CD4-positive, alpha-beta T cell treated with Interleukin-6 for 4 hours (primary cell): ENCODE measurements around the gene MMP2.

Source experiments
- DNase-seq: peaks from one replicate; pipeline ENCODE4 v3.0.0-alpha.2; 2020; ENCODE audit warnings: mixed read lengths

Gene MMP2

DNA sequence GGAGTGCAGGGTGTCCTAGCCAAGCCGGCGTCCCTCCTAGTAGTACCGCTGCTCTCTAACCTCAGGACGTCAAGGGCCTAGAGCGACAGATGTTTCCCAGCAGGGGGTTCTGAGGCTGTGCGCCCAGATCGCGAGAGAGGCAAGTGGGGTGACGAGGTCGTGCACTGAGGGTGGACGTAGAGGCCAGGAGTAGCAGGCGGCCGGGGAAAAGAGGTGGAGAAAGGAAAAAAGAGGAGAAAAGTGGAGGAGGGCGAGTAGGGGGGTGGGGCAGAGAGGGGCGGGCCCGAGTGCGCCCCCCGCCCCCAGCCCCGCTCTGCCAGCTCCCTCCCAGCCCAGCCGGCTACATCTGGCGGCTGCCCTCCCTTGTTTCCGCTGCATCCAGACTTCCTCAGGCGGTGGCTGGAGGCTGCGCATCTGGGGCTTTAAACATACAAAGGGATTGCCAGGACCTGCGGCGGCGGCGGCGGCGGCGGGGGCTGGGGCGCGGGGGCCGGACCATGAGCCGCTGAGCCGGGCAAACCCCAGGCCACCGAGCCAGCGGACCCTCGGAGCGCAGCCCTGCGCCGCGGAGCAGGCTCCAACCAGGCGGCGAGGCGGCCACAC, at the start of gene MMP2:
MMP2 (plus strand) TSS at position 372 of the 603 bp plus-strand sequence. CDS start 282 bp downstream, outside the sequence.
- no peak for DNase-seq

DNA sequence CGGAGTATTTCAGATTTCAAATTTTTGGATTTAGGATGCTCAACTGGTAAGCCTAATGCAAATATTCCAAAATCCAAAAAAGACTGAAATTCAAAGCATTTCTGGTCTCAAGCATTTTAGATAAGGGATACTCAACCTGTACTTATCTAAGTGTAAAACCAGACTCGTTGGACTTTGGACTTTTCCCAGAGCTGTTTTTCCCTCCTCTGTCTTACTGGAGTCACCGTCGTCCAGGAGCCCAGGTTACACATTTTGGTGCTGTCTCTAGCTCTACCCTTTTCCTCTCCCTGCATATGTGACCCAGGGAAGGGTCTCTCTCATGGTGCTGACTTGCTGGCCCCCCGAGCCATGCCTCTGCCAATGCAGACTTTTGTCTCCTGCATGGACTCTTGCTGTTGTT, 46.0 kb upstream of the MMP2 start:
- no peak for DNase-seq

DNA sequence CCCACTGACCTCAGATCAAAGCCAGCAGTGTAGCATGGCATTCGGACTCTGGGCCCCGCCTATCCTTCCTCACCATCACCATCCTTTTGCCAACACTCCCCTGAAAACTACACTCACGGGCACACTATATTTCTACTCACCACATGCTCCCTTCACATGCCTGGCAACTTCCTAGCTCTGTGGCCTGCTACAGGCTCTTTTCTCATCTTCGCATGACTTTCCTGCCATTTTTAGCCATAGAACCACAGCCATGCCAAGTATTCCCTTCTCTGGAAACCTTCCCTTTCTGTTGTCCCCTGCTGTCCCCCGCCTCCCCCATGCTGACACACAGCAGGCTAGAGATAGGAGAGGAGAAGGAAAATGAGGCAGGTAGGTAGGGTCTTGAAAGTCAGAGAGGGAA, 45.5 kb upstream of the MMP2 start:
- DNase-seq: no peak

DNA sequence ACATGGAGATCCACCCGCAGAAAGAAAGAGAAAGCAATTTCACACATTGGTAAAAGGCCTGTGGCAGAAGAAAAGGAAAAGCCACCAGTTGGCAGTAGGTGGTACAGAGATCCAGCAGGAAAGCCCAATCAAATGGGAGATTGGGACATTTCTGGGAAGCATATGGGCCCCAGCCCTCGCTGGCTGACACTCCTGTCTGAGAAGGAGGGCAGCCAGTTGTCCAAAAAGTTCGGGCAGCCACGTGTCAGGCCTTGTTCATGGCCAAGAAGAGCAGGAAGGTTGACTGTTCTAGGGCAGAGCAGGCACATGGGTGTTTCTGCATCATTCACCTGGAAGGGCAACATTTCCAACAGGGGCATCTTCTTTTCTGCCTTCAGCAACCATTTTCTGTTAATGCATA, 45.0 kb upstream of the MMP2 start:
- DNase-seq: no peak

DNA sequence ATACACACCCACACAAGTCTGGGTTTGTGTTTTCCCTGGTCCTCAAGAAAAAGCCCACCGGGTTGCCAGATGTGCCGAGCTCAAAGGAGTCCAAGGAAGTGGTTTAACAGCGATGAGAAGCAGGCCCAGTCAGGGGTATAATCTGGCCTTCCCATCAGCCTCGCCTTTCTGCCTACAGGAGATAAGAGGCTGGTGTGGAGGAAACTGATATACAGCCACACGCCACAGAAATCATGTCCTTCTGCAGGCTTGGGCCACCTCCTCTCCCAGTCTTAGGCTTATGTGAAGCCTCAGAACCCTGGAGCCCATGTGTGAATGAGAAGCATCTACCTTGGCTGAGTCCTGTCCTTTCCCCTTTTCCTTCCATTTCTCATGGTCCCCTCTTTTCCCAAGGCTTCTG, 43.6 kb upstream of the MMP2 start:
- DNase-seq: no peak

DNA sequence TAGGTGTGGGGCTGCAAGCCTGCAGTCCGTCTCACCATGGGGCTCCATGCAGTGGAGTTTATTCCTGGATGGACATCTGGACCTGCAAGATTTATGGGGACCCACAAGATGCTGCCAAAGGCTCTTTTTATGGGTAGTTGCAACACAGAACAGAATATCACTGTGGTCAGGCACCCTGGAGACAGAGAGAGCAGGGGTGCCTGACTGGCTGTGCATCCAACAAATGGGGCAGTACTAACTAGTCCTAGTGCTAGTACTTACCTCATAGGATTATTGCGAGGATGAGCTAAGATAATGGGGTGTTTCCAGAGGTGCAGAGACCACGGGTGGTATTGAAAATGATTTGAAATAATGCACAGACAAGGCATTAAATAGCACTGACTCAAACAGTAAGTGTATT, 42.4 kb upstream of the MMP2 start:
- no peak for DNase-seq

DNA sequence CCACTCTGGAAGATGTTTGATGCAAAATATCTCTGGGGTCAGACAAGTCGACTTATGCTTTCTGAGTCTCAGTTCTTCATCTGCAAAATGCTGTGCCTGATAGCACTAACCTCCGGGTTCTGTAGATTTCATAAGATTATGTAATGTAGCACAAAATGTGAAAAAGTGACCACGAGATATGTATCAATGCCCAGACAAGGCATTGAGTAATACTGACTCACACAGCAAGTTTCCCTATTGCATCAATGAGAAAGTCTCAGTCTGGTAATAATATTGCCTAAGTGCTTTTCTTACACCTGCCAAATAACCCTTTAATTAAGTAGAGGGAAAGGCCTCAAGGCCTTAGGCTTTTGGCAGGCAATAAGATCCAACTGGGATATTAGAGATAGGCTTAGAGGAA, 41.4 kb upstream of the MMP2 start:
- no peak for DNase-seq

DNA sequence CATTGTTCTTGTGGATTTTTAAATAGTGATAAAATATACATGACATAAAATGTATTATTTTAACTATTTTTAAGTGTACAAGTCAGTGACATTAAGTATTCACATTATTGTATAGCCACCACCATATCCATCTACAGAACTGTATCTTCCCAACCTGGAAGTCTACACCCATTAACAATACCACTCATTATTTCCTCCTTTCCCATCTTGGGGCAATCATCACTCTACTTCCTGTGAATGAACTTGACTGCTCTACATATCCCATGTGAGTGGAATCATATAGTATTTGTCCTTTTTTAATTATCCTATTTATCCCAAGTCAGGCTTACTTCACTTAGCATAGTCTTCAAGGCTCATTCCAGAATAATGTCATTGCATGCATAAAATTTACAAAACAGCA, 40.7 kb upstream of the MMP2 start:
- no peak for DNase-seq

DNA sequence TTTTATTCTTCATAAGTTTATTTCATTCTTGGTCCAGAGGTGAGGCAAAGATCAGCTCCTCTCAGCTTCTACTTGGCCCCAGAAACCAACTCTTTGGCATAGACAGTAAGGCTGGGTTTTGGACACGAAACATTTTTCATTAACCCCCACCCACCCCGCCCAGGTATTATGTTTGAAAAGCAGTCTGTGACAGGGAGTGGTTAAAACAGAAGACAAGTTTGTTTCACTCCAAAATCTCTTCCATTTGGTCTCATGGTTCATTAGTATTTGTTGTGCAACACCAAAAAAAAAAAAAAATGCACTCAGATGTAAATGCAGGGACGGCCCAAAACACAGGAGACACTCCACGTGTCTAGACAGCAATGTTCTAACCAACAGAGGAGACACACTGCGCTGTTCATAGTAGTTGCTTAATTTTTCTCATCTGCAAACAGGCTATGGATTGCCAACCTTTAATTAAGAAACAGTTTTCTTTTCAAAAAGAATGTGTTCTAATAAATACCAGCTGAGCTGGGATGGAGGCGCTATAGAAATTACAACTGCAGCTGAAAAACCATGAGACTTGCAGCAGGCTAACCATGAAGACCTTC, 39.8 kb upstream of the MMP2 start:
- no peak for DNase-seq

DNA sequence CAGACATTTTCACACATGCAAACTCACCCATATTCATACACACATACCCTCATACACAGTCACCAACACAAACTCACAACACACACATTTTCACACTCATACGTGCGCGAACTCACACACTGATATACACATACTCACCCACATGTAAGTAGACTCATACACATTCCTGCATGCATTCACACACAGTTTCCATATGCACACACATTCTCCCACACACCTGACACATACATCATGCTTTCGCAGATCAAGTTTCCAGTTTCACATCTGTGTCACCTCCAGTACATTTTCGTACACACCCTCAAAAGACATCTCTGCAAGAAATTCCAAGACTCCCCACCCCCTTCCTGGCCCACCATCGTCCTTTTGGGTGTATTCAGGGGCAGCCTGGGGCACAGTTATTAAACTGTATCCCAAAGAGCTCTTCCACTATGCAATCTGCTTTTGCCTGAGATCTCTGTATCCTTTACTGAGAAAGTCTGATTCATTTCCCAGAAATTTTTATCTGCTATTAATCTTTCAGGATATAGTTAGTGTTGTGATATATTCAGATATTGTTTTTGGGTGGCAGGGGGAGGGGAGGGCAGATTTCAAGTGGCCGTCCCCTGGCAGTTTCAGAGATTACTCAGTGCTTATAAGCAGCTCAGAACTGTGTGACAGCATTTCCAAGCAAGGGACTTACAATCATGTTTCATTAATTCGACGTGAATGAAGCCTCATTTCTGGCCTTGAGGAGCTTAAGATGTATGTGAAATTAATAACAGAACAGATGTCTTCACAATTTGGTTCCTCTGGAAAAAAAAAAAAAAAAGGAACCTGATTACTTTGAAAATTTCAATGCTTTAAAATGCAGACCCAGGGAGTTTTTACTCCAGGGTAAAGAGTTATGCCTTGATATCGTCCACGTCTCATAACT, 35.3 kb upstream of the MMP2 start:
- DNase-seq: no peak

DNA sequence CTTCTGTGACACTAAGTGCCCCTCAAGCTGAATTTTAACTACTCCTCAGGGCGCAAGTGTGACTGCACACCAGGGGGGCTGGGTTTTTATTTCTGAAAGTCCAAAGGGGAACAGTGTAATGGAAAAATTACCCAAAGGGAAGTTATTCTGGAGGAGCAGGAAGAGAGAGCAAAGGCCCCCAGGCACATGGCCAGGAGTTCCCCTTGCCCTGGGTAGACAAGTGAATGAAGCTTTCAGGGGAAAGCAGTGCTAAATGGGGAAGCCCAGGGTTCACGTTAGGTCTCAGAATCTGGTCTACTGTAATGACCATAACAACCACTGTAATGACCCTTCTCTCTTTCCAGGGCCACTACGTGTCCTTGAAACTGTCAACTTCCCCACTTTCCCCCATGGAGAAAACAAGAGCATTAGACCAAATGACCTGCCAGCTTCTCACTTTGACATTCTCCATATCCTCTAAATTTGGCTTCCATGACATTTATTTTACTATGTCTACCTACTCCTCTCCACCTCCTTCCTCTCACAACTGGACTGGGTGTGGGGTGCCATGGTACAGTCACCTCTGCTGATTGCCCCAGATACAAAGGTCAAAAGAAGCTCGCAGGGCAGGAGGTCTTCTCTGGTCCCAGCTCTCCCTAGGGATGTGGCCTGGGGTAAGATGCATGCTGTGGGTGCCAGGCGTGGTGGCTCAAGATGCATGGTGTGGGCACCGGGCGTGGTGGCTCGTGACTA, 34.1 kb upstream of the MMP2 start:
- no peak for DNase-seq

DNA sequence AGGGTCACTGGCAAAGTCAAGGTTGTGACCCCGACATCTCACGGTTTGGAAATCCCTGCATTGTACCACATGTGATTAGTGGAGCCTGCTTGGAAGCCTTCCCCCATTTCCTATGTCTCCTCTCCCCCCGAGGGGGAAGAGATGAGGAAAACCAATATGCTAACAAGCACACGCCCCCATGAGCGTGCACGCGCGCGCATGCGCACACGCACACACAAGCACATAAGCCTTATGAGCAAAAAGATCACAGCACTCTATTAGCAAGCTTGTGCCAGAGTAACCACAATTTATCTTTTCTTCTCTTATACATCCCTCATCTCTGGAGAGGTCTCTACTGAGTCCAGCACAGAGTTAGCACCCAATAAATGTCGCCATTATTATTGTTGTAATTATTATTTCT, 31.8 kb upstream of the MMP2 start:
- no peak for DNase-seq

DNA sequence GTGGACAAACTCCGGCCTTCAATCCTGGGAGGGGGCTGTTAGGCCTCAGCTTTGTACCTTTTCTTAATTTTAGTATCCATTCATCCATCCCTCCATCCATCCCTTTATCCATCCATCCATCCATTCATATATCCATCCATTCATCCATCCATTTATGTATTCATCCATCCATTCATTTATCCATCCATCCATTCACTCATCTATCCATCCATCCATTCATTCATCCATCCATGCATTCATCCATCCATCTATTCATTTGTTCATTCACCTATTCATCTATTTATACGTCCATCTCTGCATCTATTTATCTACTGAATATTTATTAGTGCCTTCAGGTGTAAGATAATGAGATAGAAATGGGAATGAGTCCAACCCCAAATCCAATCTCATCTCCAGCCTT, 26.0 kb upstream of the MMP2 start:
- DNase-seq: no peak

DNA sequence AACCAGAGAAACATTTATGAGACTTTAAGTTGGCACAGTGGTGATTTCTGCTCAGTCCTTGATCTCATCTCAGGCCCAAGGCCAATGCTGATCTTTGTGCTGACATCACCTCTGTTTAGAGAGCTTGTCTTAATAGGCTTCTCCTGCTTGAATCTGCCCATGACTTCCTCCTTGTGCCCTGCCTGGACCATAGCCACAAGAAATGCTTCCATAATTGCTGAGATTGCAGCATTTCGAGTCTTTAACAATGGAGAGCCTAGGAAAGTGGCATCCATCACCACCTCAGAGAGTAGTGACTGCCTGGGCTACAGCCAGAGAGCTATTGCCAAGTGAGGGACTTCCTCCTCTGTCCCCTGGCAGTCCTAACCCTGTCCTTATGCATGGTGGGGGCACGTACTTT, 25.1 kb upstream of the MMP2 start:
- DNase-seq: no peak

DNA sequence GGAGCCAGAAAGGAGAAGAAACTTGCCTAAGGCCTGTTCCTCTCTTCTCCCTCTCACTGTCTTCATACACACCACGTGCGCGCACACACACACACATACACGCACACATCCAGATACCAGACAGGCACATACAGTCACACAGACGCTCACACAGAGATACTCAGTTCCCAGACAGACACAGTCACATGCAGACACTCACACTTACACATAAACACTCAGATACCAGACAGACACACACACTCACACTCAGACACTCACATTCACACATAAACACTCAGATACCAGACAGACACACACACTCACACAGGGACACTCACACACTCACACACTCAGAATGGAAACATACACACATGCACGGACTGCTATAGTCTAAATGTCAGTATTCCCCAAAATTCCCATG, 24.1 kb upstream of the MMP2 start:
- no peak for DNase-seq

DNA sequence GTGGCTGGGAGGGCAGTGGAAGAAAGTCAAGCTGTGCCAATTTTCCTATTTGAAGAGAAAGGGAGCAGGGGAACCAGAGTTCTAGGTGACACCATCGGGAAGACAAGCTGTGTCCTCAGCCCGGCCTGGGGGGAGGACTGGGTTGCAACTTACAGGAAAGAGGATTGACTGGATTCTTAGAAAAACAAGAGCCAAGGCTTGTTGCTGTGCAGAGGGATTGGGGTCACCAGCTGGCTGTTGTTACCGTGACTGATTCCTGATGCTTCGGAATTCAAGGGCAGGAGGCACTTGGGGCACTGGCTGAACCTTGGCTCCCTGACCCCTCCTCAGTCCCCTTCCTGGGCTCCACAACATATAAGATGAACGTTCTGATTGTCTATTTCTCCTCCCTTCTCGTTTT, 16.8 kb upstream of the MMP2 start:
- DNase-seq: no peak

DNA sequence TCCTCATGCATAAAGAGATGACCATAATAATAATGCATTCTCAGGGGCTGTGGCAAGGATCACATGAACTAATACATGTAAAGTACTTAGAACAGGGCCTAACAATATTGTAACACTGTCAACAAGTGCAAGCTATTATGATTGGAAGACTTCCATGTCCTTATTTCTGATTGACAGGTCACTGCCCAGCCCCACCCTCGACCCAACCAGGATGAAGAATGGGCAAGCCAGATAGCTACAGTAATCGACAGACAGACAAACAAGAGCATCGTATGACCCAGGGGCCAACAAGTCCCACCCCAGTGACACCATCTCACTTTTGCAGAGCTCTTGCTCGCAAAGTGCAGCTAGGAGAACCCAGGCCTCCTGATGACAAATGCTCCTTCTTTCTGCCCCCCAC, 14.6 kb upstream of the MMP2 start:
- DNase-seq: no peak

DNA sequence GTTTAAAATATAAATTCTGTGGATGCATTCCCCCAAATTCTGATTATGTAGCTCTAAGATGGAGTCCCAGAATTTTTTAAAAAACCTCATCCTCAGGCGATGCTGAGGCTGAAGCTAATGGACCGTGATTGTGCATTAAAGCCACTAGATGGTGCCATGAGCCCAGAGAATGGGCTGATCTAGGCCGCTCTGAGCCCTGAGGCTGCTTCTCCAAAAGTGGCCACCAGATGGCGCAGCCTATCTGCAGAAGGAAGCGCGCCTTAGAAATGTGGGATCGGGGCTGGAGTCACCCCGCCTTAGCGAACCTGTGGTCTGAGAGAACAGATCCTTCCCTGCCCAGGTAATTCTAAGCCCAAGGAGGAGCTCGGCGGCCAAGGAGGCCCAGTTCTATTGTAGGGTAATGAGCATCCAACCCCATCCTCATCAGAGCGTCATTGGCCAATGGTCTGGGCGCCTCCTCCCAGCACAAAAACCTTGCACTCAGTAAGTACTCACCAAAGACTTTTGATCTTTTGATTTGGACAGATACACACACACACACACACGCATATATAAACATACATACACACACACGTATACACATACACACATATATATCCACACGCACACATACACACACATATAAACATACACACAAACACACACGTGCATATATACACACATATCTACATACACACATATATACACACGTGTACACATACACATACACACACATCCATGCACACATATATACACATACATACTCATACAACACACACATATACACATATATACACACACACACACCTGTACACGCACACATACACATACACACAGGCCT, 13.7 kb upstream of the MMP2 start:
- peak; percentile 80 for DNase-seq

DNA sequence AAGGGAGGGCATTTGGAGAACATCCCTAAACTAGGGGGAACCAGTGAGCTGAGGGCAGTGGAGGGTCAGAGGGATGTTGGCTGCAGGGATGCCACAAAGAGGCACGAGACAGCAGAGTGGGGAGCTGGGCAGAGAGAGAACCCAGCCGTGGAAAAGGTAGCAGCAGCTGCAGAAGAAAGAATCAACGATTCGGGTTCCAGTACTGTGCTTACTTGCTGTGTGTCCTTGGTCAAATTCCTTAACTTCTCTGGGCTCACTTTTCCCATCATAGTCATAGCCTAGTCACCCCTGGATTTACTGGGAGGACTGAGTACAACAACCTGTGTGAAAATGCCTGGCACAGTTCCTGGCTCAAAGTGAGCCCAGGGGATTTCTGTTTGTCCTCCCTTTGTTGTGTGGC, 12.8 kb upstream of the MMP2 start:
- no peak for DNase-seq

DNA sequence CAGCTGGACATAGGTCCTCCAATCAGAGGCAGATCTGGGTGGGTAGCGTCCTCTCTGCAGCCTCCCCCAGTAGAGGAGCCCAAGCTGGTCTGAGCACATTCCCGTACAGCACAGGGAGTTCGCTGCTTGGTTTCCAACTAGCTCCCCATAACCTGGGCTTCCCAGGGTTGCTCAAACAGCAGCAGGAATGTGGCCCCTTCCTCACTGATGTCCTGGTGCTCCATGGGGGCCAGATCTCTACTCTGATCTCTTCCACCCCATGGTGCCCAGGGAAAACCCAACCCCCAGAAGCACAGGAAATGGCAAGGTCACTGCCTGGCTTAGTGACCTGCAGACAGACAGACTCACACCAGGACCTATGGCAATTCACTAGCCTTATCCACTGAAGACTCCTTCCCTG, 11.1 kb upstream of the MMP2 start:
- DNase-seq: no peak

DNA sequence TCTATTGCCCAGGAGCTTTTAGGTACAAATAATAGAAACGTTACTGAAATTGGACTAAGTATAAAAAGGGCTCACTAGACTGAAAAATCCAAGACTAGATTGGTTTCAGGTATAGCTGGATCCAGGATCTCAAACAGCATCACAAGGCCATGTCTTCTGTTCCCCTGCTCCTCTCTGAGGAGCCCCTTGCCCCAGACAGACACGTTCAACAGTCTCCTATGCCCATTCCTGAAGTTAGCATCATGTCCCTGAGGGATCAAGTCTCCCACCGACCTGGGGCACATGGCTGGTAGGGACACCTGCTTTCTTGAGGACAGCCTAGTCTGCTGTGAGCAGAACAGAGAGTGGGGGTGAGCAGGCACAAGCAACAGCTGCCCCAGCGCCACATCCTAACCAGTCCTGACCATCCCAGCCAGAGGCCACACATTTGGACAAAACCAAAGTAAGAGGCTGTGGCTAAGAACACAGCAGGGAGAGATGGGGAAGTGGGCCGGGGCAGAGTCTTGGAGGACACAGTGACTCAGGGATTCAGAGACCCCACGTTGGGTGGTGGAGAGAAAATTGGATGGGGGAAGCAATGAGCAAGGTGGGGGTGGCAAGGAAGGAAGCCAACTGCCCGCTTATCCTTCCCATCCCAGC, 10.5 kb upstream of the MMP2 start:
- no peak for DNase-seq
